ENCODE data around the gene CKAP5.

Gene CKAP5

GRCh38 chr11:46857666-46858065 lies 11.6 kb upstream of the CKAP5 start:
- no peak overlapping the region for H3K4me3 ChIP-seq (ENCODE audit: control insufficient read depth, low read depth, low read length)
- DNase-seq (ENCODE audit: low read depth): no peak
- TF ChIP-seq CTCF (conservative IDR thresholded peaks at IDR 0.05; ENCODE audit: control insufficient read depth, insufficient read depth, low read depth, low read length): no peak

GRCh38 chr11:46856605-46857343 lies 10.7 kb upstream of the CKAP5 start:
- no peak overlapping the region for H3K4me3 ChIP-seq (ENCODE audit: control insufficient read depth, low read depth, low read length)
- DNase-seq (ENCODE audit: low read depth): no peak
- no peak for TF ChIP-seq CTCF (conservative IDR thresholded peaks at IDR 0.05; ENCODE audit: control insufficient read depth, insufficient read depth, low read depth, low read length)

- no peak for TF ChIP-seq CTCF (conservative IDR thresholded peaks at IDR 0.05; ENCODE audit: control insufficient read depth, insufficient read depth, low read depth, low read length)
- DNase-seq (ENCODE audit: low read depth): no peak
- H3K4me3 ChIP-seq (ENCODE audit: control insufficient read depth, low read depth, low read length): no peak overlapping the region
These were observed 9.8 kb upstream of the CKAP5 start for GRCh38 chr11:46855863-46856262.

GRCh38 chr11:46855167-46855566 lies 9.1 kb upstream of the CKAP5 start:
- no peak for TF ChIP-seq CTCF (conservative IDR thresholded peaks at IDR 0.05; ENCODE audit: control insufficient read depth, insufficient read depth, low read depth, low read length)
- no peak overlapping the region for H3K4me3 ChIP-seq (ENCODE audit: control insufficient read depth, low read depth, low read length)
- DNase-seq (ENCODE audit: low read depth): no peak

GRCh38 chr11:46850829-46851380 lies 4.8 kb upstream of the CKAP5 start:
- no peak for TF ChIP-seq CTCF (conservative IDR thresholded peaks at IDR 0.05; ENCODE audit: control insufficient read depth, insufficient read depth, low read depth, low read length)
- H3K4me3 ChIP-seq (ENCODE audit: control insufficient read depth, low read depth, low read length): no peak overlapping the region
- no peak for DNase-seq (ENCODE audit: low read depth)

GRCh38 chr11:46849631-46850030 lies 3.6 kb upstream of the CKAP5 start:
- no peak overlapping the region for H3K4me3 ChIP-seq (ENCODE audit: control insufficient read depth, low read depth, low read length)
- TF ChIP-seq CTCF (conservative IDR thresholded peaks at IDR 0.05; ENCODE audit: control insufficient read depth, insufficient read depth, low read depth, low read length): no peak
- DNase-seq (ENCODE audit: low read depth): no peak

Measured in fibroblast of mammary gland (primary cell).